MM.1S (cell line): Measurements from ENCODE around the gene PGAP1.

Source experiments
- DNase-seq: peaks from one replicate; pipeline ENCODE4 v3.0.0-alpha.2; 2015
- H2AFZ ChIP-seq: fragments of 300-600 bp; sonication (generic); 2 replicates; pipeline ENCODE4 v1.6.0; 2016; ENCODE audit warnings: antibody characterized with exemption, low read length
- H3F3A ChIP-seq: fragments of 300-600 bp; sonication (generic); 2 replicates; pipeline ENCODE4 v1.6.1; 2016; ENCODE audit warnings: mild to moderate bottlenecking, antibody characterized with exemption, low read length, moderate library complexity, mixed read lengths; ENCODE audit not compliant: insufficient read depth
- H3K27ac ChIP-seq: fragments of 300-600 bp; sonication (generic); 2 replicates; pipeline ENCODE4 v1.5.1; 2016; ENCODE audit warnings: mild to moderate bottlenecking, low read length
- H3K27me3 ChIP-seq: fragments of 300-600 bp; sonication (generic); replicated peaks from 2 replicates; pipeline ENCODE4 v1.6.0; 2016; ENCODE audit warnings: low read length; ENCODE audit not compliant: insufficient read depth
- H3K36me3 ChIP-seq: fragments of 300-600 bp; sonication (generic); replicated peaks from 2 replicates; pipeline ENCODE4 v1.6.1; 2016; ENCODE audit warnings: mild to moderate bottlenecking, low read length, mixed read lengths; ENCODE audit not compliant: insufficient read depth
- H3K4me1 ChIP-seq: fragments of 300-600 bp; sonication (generic); 2 replicates; pipeline ENCODE4 v1.6.1; 2016; ENCODE audit warnings: low read length, mixed read lengths
- H3K4me2 ChIP-seq: fragments of 300-600 bp; sonication (generic); 2 replicates; pipeline ENCODE4 v1.6.0; 2016; ENCODE audit warnings: low read depth, low read length
- H3K4me3 ChIP-seq: fragments of 300-600 bp; sonication (generic); 2 replicates; pipeline ENCODE4 v1.5.1; 2016; ENCODE audit warnings: low read length, mixed read lengths
- H3K79me2 ChIP-seq: fragments of 300-600 bp; sonication (generic); 2 replicates; pipeline ENCODE4 v1.6.1; 2016; ENCODE audit warnings: mixed run types, low read length, mixed read lengths
- H3K9ac ChIP-seq: fragments of 300-600 bp; sonication (generic); 2 replicates; pipeline ENCODE4 v1.6.1; 2016; ENCODE audit warnings: low read length, mixed read lengths
- H3K9me2 ChIP-seq: fragments of 300-600 bp; sonication (generic); replicated peaks from 2 replicates; pipeline ENCODE4 v1.6.1; 2016; ENCODE audit warnings: mild to moderate bottlenecking, low read length, mixed read lengths; ENCODE audit not compliant: insufficient read depth
- H3K9me3 ChIP-seq: fragments of 300-600 bp; sonication (generic); replicated peaks from 2 replicates; pipeline ENCODE4 v1.6.1; 2016; ENCODE audit warnings: mild to moderate bottlenecking, low read length, mixed read lengths; ENCODE audit not compliant: insufficient read depth
- H4K20me1 ChIP-seq: fragments of 300-600 bp; sonication (generic); 2 replicates; pipeline ENCODE4 v1.6.1; 2016; ENCODE audit warnings: mild to moderate bottlenecking, low read length, moderate library complexity, mixed read lengths; ENCODE audit not compliant: insufficient read depth
- CTCF ChIP-seq: fragments of 300-600 bp; sonication (generic); IDR thresholded peaks from 2 replicates; pipeline ENCODE4 v1.5.1; 2016; ENCODE audit warnings: antibody characterized with exemption, low read length, mixed read lengths
- EZH2 ChIP-seq: fragments of 300-600 bp; sonication (generic); optimal IDR thresholded peaks from 2 replicates; pipeline ENCODE3; 2017; ENCODE audit warnings: low read depth, mild to moderate bottlenecking, antibody characterized with exemption, low read length, mixed read lengths
- EZH2phosphoT487 ChIP-seq: fragments of 300-600 bp; sonication (generic); IDR thresholded peaks from 2 replicates; pipeline ENCODE4 v1.6.1; 2018; ENCODE audit warnings: antibody characterized with exemption, low read length

The PGAP1 gene

GRCh38 chr2:196808083-196808665, 118.3 kb downstream of the PGAP1 start:
- Histone ChIP-seq H3K27me3 (no peaks in the 10 kb centered on the region), H3K4me2 (no peak overlapping the region), H3K9me3 (no peaks in the 10 kb centered on the region), H3K4me1 (0 out of 2 replicates have a peak, but pooled peaks cover 3% of the 10 kb centered on the region), H4K20me1 (no peaks in the 10 kb centered on the region), H2AFZ (no peak overlapping the region), H3K9ac (no peak overlapping the region), H3K36me3 (no peaks in the 10 kb centered on the region), H3K4me3 (no peak overlapping the region), H3F3A (no peaks in the 10 kb centered on the region), H3K79me2 (no peaks in the 10 kb centered on the region), H3K27ac (no peak overlapping the region), H3K9me2 (no peaks in the 10 kb centered on the region)
- TF ChIP-seq EZH2 (no peak), CTCF (peak; percentile 16; the same call in 1 of the 2 replicates)
- peak; percentile 10 for DNase-seq

GRCh38 chr2:196804381-196804780, 122.1 kb downstream of the PGAP1 start:
- TF ChIP-seq CTCF = no peak
- no peak for TF ChIP-seq EZH2phosphoT487
- no peak for TF ChIP-seq EZH2
- no peaks in the 10 kb centered on the region for H3K27me3 ChIP-seq
- no peak overlapping the region for H3K27ac ChIP-seq
- H3K4me1 ChIP-seq = 0 out of 2 replicates have a peak, but pooled peaks cover 3% of the 10 kb centered on the region
- H3K9me3 ChIP-seq = no peaks in the 10 kb centered on the region
- no peaks in the 10 kb centered on the region for H4K20me1 ChIP-seq
- H3K36me3 ChIP-seq = no peaks in the 10 kb centered on the region
- H2AFZ ChIP-seq = no peak overlapping the region
- H3K4me2 ChIP-seq = no peak overlapping the region
- DNase-seq = no peak
- H3K79me2 ChIP-seq = peaks cover under 1% of the 10 kb centered on the region
- no peaks in the 10 kb centered on the region for H3F3A ChIP-seq
- H3K9me2 ChIP-seq = no peaks in the 10 kb centered on the region
- H3K9ac ChIP-seq = no peak overlapping the region
- H3K4me3 ChIP-seq = no peak overlapping the region

- TF ChIP-seq CTCF (no peak), EZH2phosphoT487 (no peak), EZH2 (no peak)
- H3K9ac ChIP-seq = no peak overlapping the region
Measured at GRCh38 chr2:196802401-196802800, 124.1 kb downstream of the PGAP1 start.

More at GRCh38 chr2:196802401-196802800, 124.1 kb downstream of the PGAP1 start:
- Histone ChIP-seq H3F3A (no peaks in the 10 kb centered on the region; the same call in 1 of the 2 replicates), H3K79me2 (peaks cover 9% of the 10 kb centered on the region), H3K27ac (no peak overlapping the region), H3K9me3 (no peaks in the 10 kb centered on the region), H2AFZ (no peak overlapping the region), H3K9me2 (no peaks in the 10 kb centered on the region), H3K4me2 (no peak overlapping the region), H3K27me3 (no peaks in the 10 kb centered on the region), H3K4me3 (no peak overlapping the region), H3K36me3 (no peaks in the 10 kb centered on the region), H3K4me1 (no peaks in the 10 kb centered on the region), H4K20me1 (no peaks in the 10 kb centered on the region)
- DNase-seq = no peak
